Measurements from ENCODE around the gene IRGQ.
"Not testable (repeated sequence)": the region's sequence is repeated elsewhere in the genome, so short reads cannot be mapped to it uniquely, and the experiment has no call there.

The IRGQ gene

GRCh38 chr19:43623889-43624670 is 28.1 kb upstream of the IRGQ start:
- DNase-seq = no peak

- no peak for DNase-seq
Observed at GRCh38 chr19:43622956-43623355, 27.0 kb upstream of the IRGQ start.

- DNase-seq = no peak
Observed at GRCh38 chr19:43622070-43622469, 26.1 kb upstream of the IRGQ start.

- DNase-seq = no peak
Observed at GRCh38 chr19:43620061-43621001, 24.4 kb upstream of the IRGQ start.

GRCh38 chr19:43619262-43620060 is 23.5 kb upstream of the IRGQ start, which contains the start of gene ZNF428:
Gene ZNF428 (minus strand): TSS chr19:43619629. CDS start chr19:43614304, 5,325 bp downstream.
- DNase-seq = peak; percentile 87

- DNase-seq = no peak
Observed at GRCh38 chr19:43618921-43619261, 23.0 kb upstream of the IRGQ start.

- DNase-seq = no peak
Observed at GRCh38 chr19:43616954-43617353, 21.0 kb upstream of the IRGQ start.

- DNase-seq = no peak
Observed at GRCh38 chr19:43616306-43616705, 20.4 kb upstream of the IRGQ start.

- no peak for DNase-seq
Observed at GRCh38 chr19:43612374-43612773, 16.4 kb upstream of the IRGQ start.

- DNase-seq = no peak
Observed at GRCh38 chr19:43611788-43612187, 15.9 kb upstream of the IRGQ start, which contains the start of gene SRRM5. Gene SRRM5 (plus strand): TSS chr19:43612088. CDS start chr19:43612122, 34 bp downstream.

GRCh38 chr19:43610493-43610892 is 14.6 kb upstream of the IRGQ start:
- DNase-seq = no peak

GRCh38 chr19:43609872-43610271 is 13.9 kb upstream of the IRGQ start:
- no peak for DNase-seq

GRCh38 chr19:43607238-43608205 is 11.6 kb upstream of the IRGQ start:
- no peak for DNase-seq

GRCh38 chr19:43606569-43607229 is 10.8 kb upstream of the IRGQ start:
- DNase-seq = no peak

GRCh38 chr19:43605875-43606568 is 10.1 kb upstream of the IRGQ start:
- no peak for DNase-seq

- DNase-seq = not testable (repeated sequence)
Observed at GRCh38 chr19:43600326-43600725, 4.4 kb upstream of the IRGQ start.

GRCh38 chr19:43599635-43600295 is 3.8 kb upstream of the IRGQ start:
- DNase-seq = no peak

- no peak for DNase-seq
Observed at GRCh38 chr19:43598445-43599240, 2.7 kb upstream of the IRGQ start.

- DNase-seq = no peak
Observed at GRCh38 chr19:43597876-43598275, 1.9 kb upstream of the IRGQ start.

Measured in activated CD4-positive, CD25-positive, alpha-beta regulatory T cell treated with anti-CD3 and anti-CD28 coated beads, Interleukin-2, amount 50 U/mL, for 72 hours (primary cell).